A673 (cell line): ENCODE data around the gene NMRAL1.

Experiments
- CTCF ChIP-seq: fragments of 300-800, 200-600 bp; sonication (generic); conservative IDR thresholded peaks from 2 replicates; pipeline ENCODE4 v1.5.1; 2017; ENCODE audit warnings: low read depth, mild to moderate bottlenecking, antibody characterized with exemption, low read length, moderate library complexity, mixed read lengths
- EZH2 ChIP-seq: fragments of 200-600 bp; sonication (generic); IDR thresholded peaks from 2 replicates; pipeline ENCODE4 v1.6.1; 2017; ENCODE audit warnings: borderline replicate concordance, low read depth, mild to moderate bottlenecking, mixed read lengths, antibody characterized with exemption, low read length; ENCODE audit not compliant: poor library complexity, severe bottlenecking

- TF ChIP-seq EZH2 (no peak), CTCF (no peak)
Observed at GRCh38 chr16:4455951-4456350, 18.5 kb downstream of the NMRAL1 start.
